GM18508 (cell line): ENCODE measurements around the gene AGAP2.

Experiments used
- ATAC-seq: cut with Tn5 transposase; IDR thresholded peaks from one replicate; pipeline ENCODE4 v1.9.1; 2021; ENCODE audit warnings: moderate number of reproducible peaks; ENCODE audit not compliant: insufficient read depth, unreplicated experiment

Gene AGAP2

GRCh38 chr12:57737467-57738460 is 778 bp downstream of the AGAP2 start:
- ATAC-seq, result no peak

GRCh38 chr12:57736741-57737466 is 1.6 kb downstream of the AGAP2 start:
- ATAC-seq, result no peak

GRCh38 chr12:57735952-57736740 is 2.4 kb downstream of the AGAP2 start:
- ATAC-seq, result no peak

GRCh38 chr12:57735198-57735855 is 3.2 kb downstream of the AGAP2 start:
- no peak for ATAC-seq

- no peak for ATAC-seq
Observed at GRCh38 chr12:57734591-57734990, 4.0 kb downstream of the AGAP2 start.

GRCh38 chr12:57733928-57734327 is 4.6 kb downstream of the AGAP2 start:
- no peak for ATAC-seq

- ATAC-seq, result no peak
Observed at GRCh38 chr12:57732726-57733593, 5.6 kb downstream of the AGAP2 start.

- ATAC-seq, result no peak
Observed at GRCh38 chr12:57732270-57732669, 6.3 kb downstream of the AGAP2 start.

GRCh38 chr12:57731411-57732080 is 7.0 kb downstream of the AGAP2 start:
- ATAC-seq, result no peak

GRCh38 chr12:57730336-57731067 is 8.0 kb downstream of the AGAP2 start:
- ATAC-seq, result no peak

- ATAC-seq, result no peak
Observed at GRCh38 chr12:57729321-57729844, 9.2 kb downstream of the AGAP2 start.

- no peak for ATAC-seq
Observed at GRCh38 chr12:57727758-57728395, 10.7 kb downstream of the AGAP2 start.

- no peak for ATAC-seq
Observed at GRCh38 chr12:57726884-57727757, 11.4 kb downstream of the AGAP2 start.

- ATAC-seq, result no peak
Observed at GRCh38 chr12:57726151-57726883, 12.2 kb downstream of the AGAP2 start.

GRCh38 chr12:57725851-57726150 is 12.7 kb downstream of the AGAP2 start:
- ATAC-seq, result no peak
